PFSK-1 (cell line): Measurements from ENCODE around the gene C10orf143.
A peak's percentile ranks its signal among the peaks of the same experiment; 100 is the strongest.

Source experiments
- POLR2AphosphoS5 ChIP-seq: IDR thresholded peaks from 2 replicates; pipeline ENCODE4 v1.6.1; 2012; ENCODE audit warnings: low read depth, mild to moderate bottlenecking, control low read depth, low read length, moderate library complexity
- SIN3A ChIP-seq: IDR thresholded peaks from 2 replicates; pipeline ENCODE4 v1.6.1; 2012; ENCODE audit warnings: mild to moderate bottlenecking, low read length, moderate library complexity, borderline replicate concordance; ENCODE audit not compliant: insufficient read depth
- TAF1 ChIP-seq: IDR thresholded peaks from 2 replicates; pipeline ENCODE4 v1.6.1; 2012; ENCODE audit warnings: low read length, control low read depth, borderline replicate concordance; ENCODE audit not compliant: insufficient read depth
- TF ChIP-seq, protein P1 (sequence below), 2 experiments: IDR thresholded peaks; 2 replicates each; pipeline versions ENCODE4 v1.6.1 to v1.8.0; 2011 to 2012; ENCODE audit warnings: low read depth in 2 of 2, low read length in 2 of 2, control low read depth in 1 of 2, inconsistent platforms in 1 of 2, mild to moderate bottlenecking in 1 of 2, moderate library complexity in 1 of 2; ENCODE audit not compliant: insufficient read depth in 1 of 2

DNA sequence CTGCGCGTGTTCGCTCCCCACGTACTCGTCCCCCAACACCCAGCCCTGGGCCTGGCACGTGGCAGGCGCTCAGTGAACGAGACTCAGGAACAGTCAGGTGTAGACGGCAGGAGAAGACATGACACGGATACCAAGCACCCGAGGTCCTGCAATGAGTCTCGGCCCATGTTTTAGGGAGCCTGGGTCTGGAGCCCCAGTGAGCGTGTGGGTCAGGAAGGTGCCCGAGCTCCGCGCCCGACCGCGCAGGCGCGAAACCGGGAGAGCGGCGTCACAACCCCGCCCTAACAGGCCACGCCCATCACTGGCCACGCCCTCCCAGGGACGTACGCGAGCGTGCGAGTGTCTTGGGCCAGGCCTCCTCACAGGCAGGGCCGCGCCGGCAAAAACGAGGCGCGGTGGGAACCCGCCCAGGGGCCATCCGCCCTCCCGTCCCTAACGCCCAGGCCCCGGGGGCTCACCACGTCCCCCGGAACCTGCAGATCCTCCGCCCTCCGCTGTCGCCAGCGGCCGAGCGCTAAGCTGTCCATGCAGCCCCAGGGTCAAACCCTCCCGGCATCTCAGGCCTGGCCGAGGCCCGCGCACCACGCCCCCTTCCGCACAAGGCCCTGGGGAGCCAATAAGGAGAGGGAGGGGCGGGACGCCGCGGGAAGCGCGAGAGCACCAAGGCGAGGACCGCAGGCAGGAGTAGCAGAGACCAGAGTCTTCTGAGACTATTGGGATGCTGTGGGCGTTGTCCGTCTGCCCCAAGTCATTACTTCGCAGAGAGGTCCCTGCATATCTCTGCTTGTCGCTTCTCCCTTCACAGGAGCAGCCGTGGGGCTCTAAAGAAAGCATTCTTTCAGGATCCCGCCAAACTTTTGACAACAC lies at the start of gene C10orf143:
- TF ChIP-seq TAF1 (peak; percentile 77; the same call in 1 of the 2 replicates), SIN3A (0 out of 2 replicates have a peak, but pooled peaks have one; percentile 7), POLR2AphosphoS5 (peak; percentile 81)
- TF ChIP-seq, protein P1, sequence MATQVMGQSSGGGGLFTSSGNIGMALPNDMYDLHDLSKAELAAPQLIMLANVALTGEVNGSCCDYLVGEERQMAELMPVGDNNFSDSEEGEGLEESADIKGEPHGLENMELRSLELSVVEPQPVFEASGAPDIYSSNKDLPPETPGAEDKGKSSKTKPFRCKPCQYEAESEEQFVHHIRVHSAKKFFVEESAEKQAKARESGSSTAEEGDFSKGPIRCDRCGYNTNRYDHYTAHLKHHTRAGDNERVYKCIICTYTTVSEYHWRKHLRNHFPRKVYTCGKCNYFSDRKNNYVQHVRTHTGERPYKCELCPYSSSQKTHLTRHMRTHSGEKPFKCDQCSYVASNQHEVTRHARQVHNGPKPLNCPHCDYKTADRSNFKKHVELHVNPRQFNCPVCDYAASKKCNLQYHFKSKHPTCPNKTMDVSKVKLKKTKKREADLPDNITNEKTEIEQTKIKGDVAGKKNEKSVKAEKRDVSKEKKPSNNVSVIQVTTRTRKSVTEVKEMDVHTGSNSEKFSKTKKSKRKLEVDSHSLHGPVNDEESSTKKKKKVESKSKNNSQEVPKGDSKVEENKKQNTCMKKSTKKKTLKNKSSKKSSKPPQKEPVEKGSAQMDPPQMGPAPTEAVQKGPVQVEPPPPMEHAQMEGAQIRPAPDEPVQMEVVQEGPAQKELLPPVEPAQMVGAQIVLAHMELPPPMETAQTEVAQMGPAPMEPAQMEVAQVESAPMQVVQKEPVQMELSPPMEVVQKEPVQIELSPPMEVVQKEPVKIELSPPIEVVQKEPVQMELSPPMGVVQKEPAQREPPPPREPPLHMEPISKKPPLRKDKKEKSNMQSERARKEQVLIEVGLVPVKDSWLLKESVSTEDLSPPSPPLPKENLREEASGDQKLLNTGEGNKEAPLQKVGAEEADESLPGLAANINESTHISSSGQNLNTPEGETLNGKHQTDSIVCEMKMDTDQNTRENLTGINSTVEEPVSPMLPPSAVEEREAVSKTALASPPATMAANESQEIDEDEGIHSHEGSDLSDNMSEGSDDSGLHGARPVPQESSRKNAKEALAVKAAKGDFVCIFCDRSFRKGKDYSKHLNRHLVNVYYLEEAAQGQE (IDR thresholded peaks at IDR 0.05; ENCODE audit: insufficient read depth in 1 of 2, low read depth in 2 of 2, low read length in 2 of 2): no peak
